Measurements from ENCODE around the gene NPLOC4. TPM values are rescaled to one million over a fixed set of nuclear protein-coding genes. Genes with fewer than 3 reads are reported as not detected.

The NPLOC4 gene
- total RNA-seq, 3 donors from 2014 or later: 56.0 to 69.0 (median 57.8) TPM

DNA sequence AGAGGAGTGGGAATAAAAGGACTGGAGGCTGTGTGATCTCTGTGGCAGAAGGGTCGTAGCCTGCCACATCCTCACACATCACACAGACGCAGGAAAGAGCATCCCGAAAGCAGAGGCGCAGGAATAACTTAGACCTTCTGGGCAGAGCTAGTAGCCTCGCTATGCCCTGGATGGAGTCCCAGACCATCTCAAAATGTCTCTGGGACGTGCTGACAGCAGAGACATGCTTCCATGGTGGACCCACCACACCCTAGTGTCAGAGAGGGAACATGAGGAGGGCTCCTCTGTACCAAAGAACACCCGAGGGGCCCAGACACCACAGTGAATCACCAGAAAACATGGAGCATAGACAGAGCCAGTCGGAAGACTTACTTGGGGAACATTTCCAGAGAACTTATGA is 55.2 kb downstream of the NPLOC4 start:
- H3K9me3 ChIP-seq: no peaks in the 10 kb centered on the region
- no peaks in the 10 kb centered on the region for H3K36me3 ChIP-seq
- no peak overlapping the region for H3K27ac ChIP-seq
- no peak for DNase-seq (ENCODE audit: low spot score in 2 of 2)
- H3K4me1 ChIP-seq: no peaks in the 10 kb centered on the region
- H3K4me3 ChIP-seq: no peak overlapping the region
- no peak for TF ChIP-seq POLR2A (IDR thresholded peaks at IDR 0.05)
- TF ChIP-seq POLR2AphosphoS5 (IDR thresholded peaks at IDR 0.05): no peak
- TF ChIP-seq CTCF (IDR thresholded peaks at IDR 0.05): no peak
- intact Hi-C loops (cut with DNase I; ENCODE audit: low total_unique reads): no loop called here
- H3K27me3 ChIP-seq: no peaks in the 10 kb centered on the region

DNA sequence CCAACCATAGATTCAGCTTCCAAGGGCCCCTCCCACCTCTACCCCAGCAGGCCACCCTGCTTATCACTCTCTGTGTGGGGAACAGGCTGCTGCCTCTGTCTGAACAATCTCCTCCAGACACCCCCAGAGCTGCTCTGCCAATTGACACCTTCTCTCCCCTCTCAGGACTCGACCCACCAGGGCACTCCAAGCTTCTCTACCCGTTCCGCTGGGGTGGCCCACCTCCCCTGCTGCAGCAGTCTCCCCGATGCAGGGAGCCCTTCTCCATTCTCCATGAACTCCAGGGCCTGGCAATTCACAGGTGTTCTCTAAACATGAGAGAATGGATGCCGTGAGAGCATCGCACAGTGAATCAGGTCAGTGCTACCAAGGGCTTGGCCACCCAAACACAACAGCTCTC is 56.4 kb downstream of the NPLOC4 start:
- intact Hi-C loops (cut with DNase I; ENCODE audit: low total_unique reads): no loop called here
- no peaks in the 10 kb centered on the region for H3K36me3 ChIP-seq
- no peak overlapping the region for H3K27ac ChIP-seq
- no peaks in the 10 kb centered on the region for H3K9me3 ChIP-seq
- no peaks in the 10 kb centered on the region for H3K27me3 ChIP-seq
- TF ChIP-seq POLR2A (IDR thresholded peaks at IDR 0.05) (no peak), CTCF (IDR thresholded peaks at IDR 0.05) (no peak), POLR2AphosphoS5 (IDR thresholded peaks at IDR 0.05) (no peak)
- H3K4me1 ChIP-seq: no peaks in the 10 kb centered on the region
- no peak for DNase-seq (ENCODE audit: low spot score in 2 of 2)
- no peak overlapping the region for H3K4me3 ChIP-seq

GRCh38 chr17:81579821-81580321 is 57.0 kb downstream of the NPLOC4 start:
- intact Hi-C loops (cut with DNase I; ENCODE audit: low total_unique reads): no loop called here
- no peak for DNase-seq (ENCODE audit: low spot score in 2 of 2)
- H3K9me3 ChIP-seq: no peaks in the 10 kb centered on the region
- H3K4me3 ChIP-seq: no peak overlapping the region
- no peaks in the 10 kb centered on the region for H3K4me1 ChIP-seq
- no peak overlapping the region for H3K27ac ChIP-seq
- TF ChIP-seq POLR2AphosphoS5 (IDR thresholded peaks at IDR 0.05) (no peak), POLR2A (IDR thresholded peaks at IDR 0.05) (no peak), CTCF (IDR thresholded peaks at IDR 0.05) (no peak)
- no peaks in the 10 kb centered on the region for H3K27me3 ChIP-seq
- H3K36me3 ChIP-seq: no peaks in the 10 kb centered on the region

DNA sequence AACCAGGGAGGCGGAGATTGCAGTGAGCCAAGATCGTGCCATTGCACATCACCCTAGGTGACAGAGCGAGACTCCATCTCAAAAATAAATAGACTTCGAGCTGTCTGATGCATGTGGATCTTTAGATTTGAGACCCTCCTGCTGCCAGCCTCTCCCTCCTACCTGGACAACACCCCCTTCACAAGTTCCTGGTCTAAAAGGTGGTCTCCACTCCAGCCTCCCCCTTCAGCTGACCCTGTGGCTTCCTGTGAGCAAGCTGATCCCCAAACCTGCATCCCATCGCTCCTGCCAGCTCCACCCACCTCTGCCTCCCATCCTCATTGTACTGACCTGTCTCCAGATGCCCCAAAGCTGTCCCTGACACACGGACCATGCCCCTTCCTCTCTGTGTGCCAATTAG is 57.6 kb downstream of the NPLOC4 start:
- no peaks in the 10 kb centered on the region for H3K36me3 ChIP-seq
- H3K27me3 ChIP-seq: no peaks in the 10 kb centered on the region
- H3K4me3 ChIP-seq: no peak overlapping the region
- no peaks in the 10 kb centered on the region for H3K4me1 ChIP-seq
- intact Hi-C loops (cut with DNase I; ENCODE audit: low total_unique reads): no loop called here
- H3K27ac ChIP-seq: no peak overlapping the region
- no peak for TF ChIP-seq CTCF (IDR thresholded peaks at IDR 0.05)
- TF ChIP-seq POLR2AphosphoS5 (IDR thresholded peaks at IDR 0.05): no peak
- TF ChIP-seq POLR2A (IDR thresholded peaks at IDR 0.05): no peak
- H3K9me3 ChIP-seq: no peaks in the 10 kb centered on the region
- no peak for DNase-seq (ENCODE audit: low spot score in 2 of 2)

- Histone ChIP-seq H3K4me1 (no peaks in the 10 kb centered on the region), H3K36me3 (no peaks in the 10 kb centered on the region), H3K27ac (no peak overlapping the region), H3K9me3 (no peaks in the 10 kb centered on the region), H3K27me3 (no peaks in the 10 kb centered on the region), H3K4me3 (no peak overlapping the region)
- TF ChIP-seq POLR2AphosphoS5 (IDR thresholded peaks at IDR 0.05): no peak
- TF ChIP-seq CTCF (IDR thresholded peaks at IDR 0.05): no peak
- TF ChIP-seq POLR2A (IDR thresholded peaks at IDR 0.05): no peak
- no peak for DNase-seq (ENCODE audit: low spot score in 2 of 2)
- intact Hi-C loops (cut with DNase I; ENCODE audit: low total_unique reads): no loop called here
Observed at GRCh38 chr17:81578561-81579225, 58.2 kb downstream of the NPLOC4 start.
